Activated T-cell treated with anti-CD3 and anti-CD28 coated beads, Interleukin-2, amount 50 U/mL, for 72 hours (primary cell): ENCODE measurements around the gene CHMP1A. TPM values are rescaled to one million over a fixed set of nuclear protein-coding genes. Genes with fewer than 3 reads are reported as not detected.

Experiments
- ATAC-seq, 2 donors: fragments of 150-1000 bp; cut with Tn5 transposase; replicated peaks in 1 of 2; 2 replicates each; pipeline ENCODE4 v1.10.0; 2021; ENCODE audit warnings: moderate library complexity in 2 of 2, mild to moderate bottlenecking in 1 of 2
- DNase-seq, 2 donors: peaks; one replicate each; pipeline ENCODE4 v3.0.0; 2021 to 2022; ENCODE audit warnings: mixed read lengths in 1 of 2
- H3K27ac Mint-ChIP-seq: one replicate; pipeline ENCODE4 v1.8.0; 2022; ENCODE audit warnings: mild to moderate bottlenecking, moderate library complexity, mixed read lengths
- H3K27me3 Mint-ChIP-seq: one replicate; pipeline ENCODE4 v1.8.0; 2022; ENCODE audit warnings: low read depth, mixed read lengths
- H3K36me3 Mint-ChIP-seq, 2 donors: one replicate each; pipeline ENCODE4 v1.8.0; 2022; ENCODE audit warnings: mixed read lengths in 2 of 2, mild to moderate bottlenecking in 1 of 2; ENCODE audit not compliant: insufficient read depth in 2 of 2
- H3K4me1 Mint-ChIP-seq: one replicate; pipeline ENCODE4 v1.8.0; 2022; ENCODE audit warnings: low read depth, mixed read lengths
- H3K4me3 Mint-ChIP-seq, 2 donors: one replicate each; pipeline ENCODE4 v1.8.0; 2022; ENCODE audit warnings: mild to moderate bottlenecking in 2 of 2, mixed read lengths in 2 of 2, moderate library complexity in 2 of 2
- H3K9me3 Mint-ChIP-seq, 2 donors: one replicate each; pipeline ENCODE4 v1.8.0; 2022; ENCODE audit warnings: mixed read lengths in 2 of 2
- total RNA-seq, 2 donors: library from RNA; stranded (reverse); gene quantifications; one replicate each; pipeline ENCODE4 v1.2.3, GENCODE V29; 2022

The CHMP1A gene
- total RNA-seq, 2 donors from 2014 or later, result 65.0 to 68.1 TPM

DNA sequence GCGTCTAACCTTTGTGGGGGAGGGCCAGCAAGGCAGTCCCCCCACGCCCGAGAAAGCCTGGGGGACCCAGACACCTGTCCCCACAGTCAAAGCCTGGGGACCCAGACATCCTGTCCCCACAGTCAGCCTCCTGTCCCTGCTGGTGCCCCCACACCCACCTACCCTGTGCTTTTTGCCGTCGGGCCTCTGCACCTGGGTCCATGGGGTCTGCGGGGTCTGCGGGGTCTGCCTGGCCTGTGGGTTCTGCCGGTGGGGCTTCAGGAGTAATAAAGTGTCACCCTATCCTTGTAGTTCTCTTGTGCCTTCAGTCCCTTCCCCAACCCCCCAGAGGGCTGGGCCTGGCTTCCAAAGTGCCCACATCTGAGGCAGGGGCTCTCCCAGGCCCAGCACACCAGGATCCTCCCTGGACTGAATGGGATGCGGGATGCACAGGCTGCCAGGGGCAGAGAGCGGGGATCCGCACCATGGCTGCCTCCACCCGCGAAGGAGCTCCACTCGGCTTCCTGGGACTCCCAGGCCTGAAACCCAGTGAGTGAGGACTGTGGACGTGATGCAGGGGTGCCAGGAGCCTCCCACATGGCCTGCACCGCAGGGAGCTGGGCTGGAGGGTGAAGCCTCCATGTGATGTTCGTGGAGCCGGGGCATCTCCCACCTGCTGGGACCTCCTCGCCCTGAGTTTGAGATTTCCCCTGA, 60.4 kb downstream of the CHMP1A start:
- H3K9me3 Mint-ChIP-seq, result no peaks in the 10 kb centered on the region
- H3K36me3 Mint-ChIP-seq, result no peaks in the 10 kb centered on the region
- H3K27me3 Mint-ChIP-seq, result no peaks in the 10 kb centered on the region
- ATAC-seq (no peak), DNase-seq (no peak)
- H3K27ac Mint-ChIP-seq, result no peak overlapping the region
- H3K4me3 Mint-ChIP-seq, result no peak overlapping the region
- peaks cover 12% of the 10 kb centered on the region for H3K4me1 Mint-ChIP-seq

DNA sequence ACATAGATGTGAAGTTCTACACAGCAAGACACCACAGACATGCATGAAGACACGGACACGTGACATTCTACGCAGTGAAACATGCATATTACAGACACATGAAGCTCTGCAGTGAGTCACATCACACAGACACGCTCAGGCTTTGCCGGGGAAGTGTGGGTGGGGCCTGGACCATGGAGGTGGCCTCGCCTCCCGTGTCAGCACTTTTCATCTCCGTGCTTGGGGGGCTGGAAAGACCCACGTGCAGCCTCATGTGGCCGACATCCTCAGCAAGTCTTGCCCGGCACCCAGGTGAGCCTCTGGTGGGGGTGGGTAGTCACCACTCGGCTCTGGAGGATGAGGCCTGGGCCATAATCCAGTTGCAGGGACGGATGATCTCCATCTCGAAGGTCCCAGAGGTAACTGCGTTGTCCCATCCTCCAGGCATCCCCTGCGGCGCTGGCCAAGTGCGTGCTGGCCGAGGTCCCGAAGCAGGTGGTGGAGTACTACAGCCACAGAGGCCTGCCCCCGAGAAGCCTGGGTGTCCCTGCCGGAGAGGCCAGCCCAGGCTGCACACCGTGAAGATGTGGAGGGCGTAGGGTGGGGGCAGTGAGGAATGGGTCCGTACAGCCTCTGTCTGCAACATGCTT, 61.3 kb downstream of the CHMP1A start:
- Mint-ChIP-seq H3K27me3 (no peaks in the 10 kb centered on the region), H3K4me1 (peaks cover 12% of the 10 kb centered on the region), H3K4me3 (no peak overlapping the region), H3K27ac (no peak overlapping the region), H3K36me3 (no peaks in the 10 kb centered on the region), H3K9me3 (no peaks in the 10 kb centered on the region)
- DNase-seq (no peak), ATAC-seq (no peak)

DNA sequence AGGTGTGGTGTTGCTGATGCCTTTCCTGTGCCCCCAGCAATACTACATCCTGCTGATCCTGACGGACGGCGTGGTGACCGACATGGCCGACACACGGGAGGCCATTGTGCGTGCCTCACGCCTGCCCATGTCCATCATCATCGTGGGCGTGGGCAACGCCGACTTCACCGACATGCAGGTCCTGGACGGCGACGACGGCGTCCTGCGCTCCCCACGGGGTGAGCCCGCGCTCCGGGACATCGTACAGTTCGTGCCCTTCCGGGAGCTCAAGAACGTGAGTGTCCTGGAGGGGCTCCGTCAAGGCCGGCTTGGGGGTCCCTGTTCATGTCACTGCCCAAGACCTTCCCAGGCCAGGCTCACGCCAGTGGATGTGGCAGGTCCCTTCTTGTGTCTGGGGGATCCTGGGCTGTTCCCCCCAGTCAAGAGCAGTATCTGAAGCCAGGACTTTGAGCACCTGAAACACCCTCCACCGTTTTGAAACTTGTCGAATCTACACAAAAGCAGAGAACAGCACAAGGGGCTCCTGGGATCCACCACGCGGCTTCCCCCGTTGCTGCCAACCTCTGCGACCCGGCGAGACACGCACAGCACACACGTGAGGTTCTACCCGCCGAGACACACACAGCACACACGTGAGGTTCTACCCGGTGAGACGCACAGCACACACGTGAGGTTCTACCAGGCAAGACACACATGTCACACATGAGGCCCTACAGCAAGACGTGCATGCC, 62.0 kb downstream of the CHMP1A start:
- no peak for ATAC-seq
- DNase-seq, result no peak
- no peaks in the 10 kb centered on the region for H3K36me3 Mint-ChIP-seq
- H3K27me3 Mint-ChIP-seq, result no peaks in the 10 kb centered on the region
- H3K4me1 Mint-ChIP-seq, result peaks cover 12% of the 10 kb centered on the region
- no peak overlapping the region for H3K4me3 Mint-ChIP-seq
- no peaks in the 10 kb centered on the region for H3K9me3 Mint-ChIP-seq
- no peak overlapping the region for H3K27ac Mint-ChIP-seq

Other genes with a start within 250 kb of the CHMP1A start
- 100 to 1,000 TPM; 204 to 215 TPM for gene ANKRD11, start 167.1 kb downstream of the CHMP1A start, total RNA-seq
- gene SPG7, start 149.3 kb downstream of the CHMP1A start, total RNA-seq, result 10 to 100 TPM; 67.4 to 82.1 TPM
- gene RPL13, start 97.0 kb downstream of the CHMP1A start, total RNA-seq, result 1,000 to 10,000 TPM; 3,140 to 3,274 TPM
- 10 to 100 TPM; 10.9 to 11.4 TPM for gene CPNE7, start 82.0 kb downstream of the CHMP1A start, total RNA-seq
- not detected for gene DPEP1, start 44.1 kb downstream of the CHMP1A start, total RNA-seq
- gene SPATA33, start 128 bp upstream of the CHMP1A start, total RNA-seq, result 10 to 100 TPM in 1 of 2 donors, 1 to 10 TPM in 1; 10.0 to 12.1 TPM
- gene CDK10, start 29.0 kb upstream of the CHMP1A start, total RNA-seq, result 10 to 100 TPM; 66.6 to 83.2 TPM
- gene SPATA2L, start 44.0 kb upstream of the CHMP1A start, total RNA-seq, result 1 to 10 TPM; 6.1 to 6.5 TPM
- gene VPS9D1, start 63.2 kb upstream of the CHMP1A start, total RNA-seq, result 1 to 10 TPM; 4.7 to 6.5 TPM
- gene ZNF276, start 63.8 kb upstream of the CHMP1A start, total RNA-seq, result 10 to 100 TPM; 27.1 to 31.1 TPM
- 100 to 1,000 TPM in 1 of 2 donors, 10 to 100 TPM in 1; 90.6 to 128 TPM for gene FANCA, start 158.9 kb upstream of the CHMP1A start, total RNA-seq
- gene SPIRE2, start 170.8 kb upstream of the CHMP1A start, total RNA-seq, result under 1 TPM; 0.69 to 0.91 TPM
- 100 to 1,000 TPM; 167 to 195 TPM for gene TCF25, start 215.9 kb upstream of the CHMP1A start, total RNA-seq